Liver (tissue), 9 donors: ENCODE results near the gene MGAT4A. TPM values are rescaled to one million over a fixed set of nuclear protein-coding genes. Genes with fewer than 3 reads are reported as not detected.

Experiments
- DNase-seq: peaks from one replicate; pipeline ENCODE4 v3.0.0-alpha.2; 2017; ENCODE audit warnings: low spot score
- H3K27ac ChIP-seq, 2 donors: one replicate each; pipeline ENCODE4 v1.7.0; 2013; ENCODE audit warnings: inconsistent platforms in 2 of 2, low read length in 2 of 2, control low read depth in 1 of 2, low read depth in 1 of 2, mild to moderate bottlenecking in 1 of 2
- H3K27me3 ChIP-seq, 4 donors: one replicate each; pipeline versions ENCODE4 v1.6.1 to v1.7.0; 2013; ENCODE audit warnings: low read length in 3 of 4, inconsistent platforms in 1 of 4, mild to moderate bottlenecking in 1 of 4, moderate library complexity in 1 of 4; ENCODE audit not compliant: control insufficient read depth in 4 of 4, insufficient read depth in 4 of 4
- H3K36me3 ChIP-seq, 4 donors: one replicate each; pipeline versions ENCODE4 v1.6.1 to v1.7.0; 2013; ENCODE audit warnings: low read length in 3 of 4, mild to moderate bottlenecking in 3 of 4, low read depth in 1 of 4, moderate library complexity in 1 of 4; ENCODE audit not compliant: control insufficient read depth in 4 of 4, insufficient read depth in 3 of 4
- H3K4me1 ChIP-seq, 4 donors: one replicate each; pipeline versions ENCODE4 v1.6.1 to v1.7.0; 2013; ENCODE audit warnings: low read length in 3 of 4, mild to moderate bottlenecking in 3 of 4, moderate library complexity in 1 of 4; ENCODE audit not compliant: control insufficient read depth in 4 of 4, insufficient read depth in 4 of 4
- H3K4me3 ChIP-seq, 3 donors: one replicate each; pipeline versions ENCODE4 v1.6.1 to v1.7.0; 2013; ENCODE audit warnings: low read length in 3 of 3, control low read depth in 1 of 3, low read depth in 1 of 3, mild to moderate bottlenecking in 1 of 3
- H3K9ac ChIP-seq, 2 donors: one replicate each; pipeline ENCODE4 v1.7.0; 2013; ENCODE audit warnings: low read length in 2 of 2, mild to moderate bottlenecking in 2 of 2, moderate library complexity in 2 of 2, control low read depth in 1 of 2, low read depth in 1 of 2
- H3K9me3 ChIP-seq, 4 donors: one replicate each; pipeline versions ENCODE4 v1.6.1 to v1.7.0; 2013; ENCODE audit warnings: low read length in 3 of 4; ENCODE audit not compliant: control insufficient read depth in 4 of 4
- ATF3 ChIP-seq: IDR thresholded peaks from 2 replicates; pipeline ENCODE4 v1.6.1; 2016; ENCODE audit warnings: antibody characterized with exemption
- CTCF ChIP-seq: fragments of 150-350 bp; IDR thresholded peaks from 2 replicates; pipeline ENCODE4 v1.5.1; 2017; ENCODE audit warnings: improper control_type of control experiment, low read depth, low read length; ENCODE audit not compliant: missing input control
- EGR1 ChIP-seq, 2 donors: IDR thresholded peaks; 2 replicates each; pipeline ENCODE4 v1.6.1; 2016 to 2018; ENCODE audit warnings: antibody characterized with exemption in 2 of 2, low read depth in 2 of 2
- FOXA1 ChIP-seq: IDR thresholded peaks from 2 replicates; pipeline ENCODE4 v1.6.1; 2016; ENCODE audit warnings: antibody characterized with exemption
- FOXA2 ChIP-seq: IDR thresholded peaks from 2 replicates; pipeline ENCODE4 v1.6.1; 2016; ENCODE audit warnings: antibody characterized with exemption
- GABPA ChIP-seq, 2 donors: IDR thresholded peaks in 1 of 2; conservative IDR thresholded peaks in 1 of 2; 2 replicates each; pipeline ENCODE4 v1.6.1; 2016; ENCODE audit warnings: antibody characterized with exemption in 2 of 2, mild to moderate bottlenecking in 1 of 2, moderate library complexity in 1 of 2
- HNF4A ChIP-seq, 2 donors: conservative IDR thresholded peaks; 2 replicates each; pipeline ENCODE4 v1.6.1; 2016; ENCODE audit warnings: antibody characterized with exemption in 2 of 2, mild to moderate bottlenecking in 2 of 2
- HNF4G ChIP-seq: IDR thresholded peaks from 2 replicates; pipeline ENCODE4 v1.6.1; 2016; ENCODE audit warnings: antibody characterized with exemption
- JUND ChIP-seq, 2 donors: IDR thresholded peaks; 2 replicates each; pipeline ENCODE4 v1.6.1; 2016; ENCODE audit warnings: antibody characterized with exemption in 2 of 2
- MAX ChIP-seq: IDR thresholded peaks from 2 replicates; pipeline ENCODE4 v1.6.1; 2016; ENCODE audit warnings: antibody characterized with exemption
- NR2F2 ChIP-seq: IDR thresholded peaks from 2 replicates; pipeline ENCODE4 v1.6.1; 2016; ENCODE audit warnings: antibody characterized with exemption
- RAD21 ChIP-seq, 2 donors: IDR thresholded peaks; 2 replicates each; pipeline ENCODE4 v1.6.1; 2016; ENCODE audit warnings: antibody characterized with exemption in 2 of 2, mild to moderate bottlenecking in 2 of 2
- REST ChIP-seq: IDR thresholded peaks from 2 replicates; pipeline ENCODE4 v1.6.1; 2016; ENCODE audit warnings: antibody characterized with exemption, mild to moderate bottlenecking
- RXRA ChIP-seq, 2 donors: IDR thresholded peaks; 2 replicates each; pipeline ENCODE4 v1.6.1; 2017 to 2018; ENCODE audit warnings: antibody characterized with exemption in 2 of 2, mild to moderate bottlenecking in 1 of 2
- SP1 ChIP-seq: IDR thresholded peaks from 2 replicates; pipeline ENCODE4 v1.6.1; 2018; ENCODE audit warnings: antibody characterized with exemption, mild to moderate bottlenecking
- TAF1 ChIP-seq: conservative IDR thresholded peaks from 2 replicates; pipeline ENCODE4 v1.6.1; 2016; ENCODE audit warnings: antibody characterized with exemption, mild to moderate bottlenecking
- YY1 ChIP-seq: IDR thresholded peaks from 2 replicates; pipeline ENCODE4 v1.6.1; 2016; ENCODE audit warnings: antibody characterized with exemption, mild to moderate bottlenecking
- ZBTB33 ChIP-seq: IDR thresholded peaks from 2 replicates; pipeline ENCODE4 v1.6.1; 2016; ENCODE audit warnings: antibody characterized with exemption
- WGBS: extraction: QIAGEN DNeasy Blood & Tissue Kit; methylation state at CpG from one replicate; pipeline ENCODE4 v1.1.7; 2013; 5-methylcytosine and 5-hydroxymethylcytosine counted together
- polyA plus RNA-seq, 2 donors: library from polyadenylated mRNA; stranded (reverse) in 1 of 2; unstranded in 1 of 2; fragments of 200-250 nt in 1 of 2; fragments of >200 nt in 1 of 2; fragmentation: Nextera tagmentation in 1 of 2; extraction: Ambion mirVana in 1 of 2; gene quantifications; one replicate each; pipeline versions ENCODE4 v1.2.1 to v1.2.3, GENCODE V29; 2013 to 2015
- total RNA-seq, 2 donors: library from RNA; depleted of rRNA; stranded (reverse); fragments of >200 nt; gene quantifications; one replicate each; pipeline ENCODE4 v1.2.3, GENCODE V29; 2014
- donor health status: healthy.
- donor health status: healthy.
- donor health status: healthy.
- donor health status: healthy.
- donor health status: healthy.

The MGAT4A gene
- total and polyA plus RNA-seq, 4 donors: 2.7 to 17.3 (median 5.4) TPM

- no peak overlapping the region for H3K27ac ChIP-seq
- no peaks in the 10 kb centered on the region for H3K9me3 ChIP-seq
- no peak for TF ChIP-seq ATF3
- TF ChIP-seq GABPA (IDR thresholded peaks at IDR 0.05 in 1 of 2, conservative IDR thresholded peaks at IDR 0.05 in 1 of 2): no peak
- TF ChIP-seq HNF4G: no peak
- no peak for TF ChIP-seq NR2F2
- TF ChIP-seq FOXA1: no peak
- no peak for TF ChIP-seq YY1
- no peak for TF ChIP-seq JUND (IDR thresholded peaks at IDR 0.05)
- no peak for TF ChIP-seq CTCF
- TF ChIP-seq HNF4A (conservative IDR thresholded peaks at IDR 0.05): no peak
- no peak for TF ChIP-seq MAX
- TF ChIP-seq TAF1: no peak
- TF ChIP-seq RXRA (IDR thresholded peaks at IDR 0.05): no peak
- TF ChIP-seq RAD21 (IDR thresholded peaks at IDR 0.05): no peak
- no peak for TF ChIP-seq EGR1 (IDR thresholded peaks at IDR 0.05; ENCODE audit: low read depth in 2 of 2)
- no peak for TF ChIP-seq SP1
- TF ChIP-seq ZBTB33: no peak
- no peak for TF ChIP-seq FOXA2
- no peak for TF ChIP-seq REST
- H3K4me1 ChIP-seq: no peaks in the 10 kb centered on the region
- no peak for DNase-seq
- whole genome bisulfite sequencing: 90% methylated on average over 4 of the region's 4 CpGs
- no peak overlapping the region for H3K9ac ChIP-seq
- peaks cover 0 to 2% (median 0%) of the 10 kb centered on the region in 4 donors for H3K36me3 ChIP-seq
- H3K27me3 ChIP-seq: no peaks in the 10 kb centered on the region
- H3K4me3 ChIP-seq: no peak overlapping the region
Measured at GRCh38 chr2:98658816-98659490, 72.0 kb downstream of the MGAT4A start.
